Measurements from ENCODE around the gene MADCAM1.

MADCAM1 gene

DNA sequence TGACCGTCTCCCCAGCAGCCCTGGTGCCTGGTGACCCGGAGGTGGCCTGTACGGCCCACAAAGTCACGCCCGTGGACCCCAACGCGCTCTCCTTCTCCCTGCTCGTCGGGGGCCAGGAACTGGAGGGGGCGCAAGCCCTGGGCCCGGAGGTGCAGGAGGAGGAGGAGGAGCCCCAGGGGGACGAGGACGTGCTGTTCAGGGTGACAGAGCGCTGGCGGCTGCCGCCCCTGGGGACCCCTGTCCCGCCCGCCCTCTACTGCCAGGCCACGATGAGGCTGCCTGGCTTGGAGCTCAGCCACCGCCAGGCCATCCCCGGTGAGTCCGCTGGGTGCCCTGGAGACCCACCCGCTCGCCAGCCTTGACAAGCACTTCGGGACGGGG, 2.2 kb downstream of the MADCAM1 start:
- DNase-seq (ENCODE audit: low spot score) = no peak
- in situ Hi-C loops (cut with MboI; ENCODE audit: low pct_unique_long_range_greater_than_20kb, low sequenced_read_pairs, unreplicated experiment) = no loop called here
- no peak for TF ChIP-seq CTCF (IDR thresholded peaks at IDR 0.05; ENCODE audit: extremely low read depth, insufficient read depth, missing control alignments)

GRCh38 chr19:498977-499623, 2.8 kb downstream of the MADCAM1 start:
- TF ChIP-seq CTCF (IDR thresholded peaks at IDR 0.05; ENCODE audit: extremely low read depth, insufficient read depth, missing control alignments) = no peak

GRCh38 chr19:501646-502045, 5.4 kb downstream of the MADCAM1 start:
- no peak for TF ChIP-seq CTCF (IDR thresholded peaks at IDR 0.05; ENCODE audit: extremely low read depth, insufficient read depth, missing control alignments)
- in situ Hi-C loops (cut with MboI; ENCODE audit: low pct_unique_long_range_greater_than_20kb, low sequenced_read_pairs, unreplicated experiment) = no loop called here
- no peak for DNase-seq (ENCODE audit: low spot score)

More at GRCh38 chr19:498977-499623, 2.8 kb downstream of the MADCAM1 start:
- no peak for DNase-seq (ENCODE audit: low spot score)
- in situ Hi-C loops (cut with MboI; ENCODE audit: low pct_unique_long_range_greater_than_20kb, low sequenced_read_pairs, unreplicated experiment) = no loop called here

- in situ Hi-C loops (cut with MboI; ENCODE audit: low pct_unique_long_range_greater_than_20kb, low sequenced_read_pairs, unreplicated experiment) = no loop called here
- no peak for DNase-seq (ENCODE audit: low spot score)
- TF ChIP-seq CTCF (IDR thresholded peaks at IDR 0.05; ENCODE audit: extremely low read depth, insufficient read depth, missing control alignments) = no peak
These were observed 8.3 kb downstream of the MADCAM1 start for GRCh38 chr19:504616-505015.

GRCh38 chr19:506404-507285, 10.4 kb downstream of the MADCAM1 start:
- DNase-seq (ENCODE audit: low spot score) = peak; percentile 99
- in situ Hi-C loops (cut with MboI; ENCODE audit: low pct_unique_long_range_greater_than_20kb, low sequenced_read_pairs, unreplicated experiment) = no loop called here
- TF ChIP-seq CTCF (IDR thresholded peaks at IDR 0.05; ENCODE audit: extremely low read depth, insufficient read depth, missing control alignments) = peak; percentile 93

- DNase-seq (ENCODE audit: low spot score) = peak; percentile 89
- no peak for TF ChIP-seq CTCF (IDR thresholded peaks at IDR 0.05; ENCODE audit: extremely low read depth, insufficient read depth, missing control alignments)
- in situ Hi-C loops (cut with MboI; ENCODE audit: low pct_unique_long_range_greater_than_20kb, low sequenced_read_pairs, unreplicated experiment) = no loop called here
These were observed 11.3 kb downstream of the MADCAM1 start, which contains the start of gene TPGS1 for GRCh38 chr19:507286-508203. Gene TPGS1 (plus strand): TSS chr19:507497. CDS start chr19:507507, 10 bp downstream.
